ENCODE measurements around the gene FAR1.

The FAR1 gene

DNA sequence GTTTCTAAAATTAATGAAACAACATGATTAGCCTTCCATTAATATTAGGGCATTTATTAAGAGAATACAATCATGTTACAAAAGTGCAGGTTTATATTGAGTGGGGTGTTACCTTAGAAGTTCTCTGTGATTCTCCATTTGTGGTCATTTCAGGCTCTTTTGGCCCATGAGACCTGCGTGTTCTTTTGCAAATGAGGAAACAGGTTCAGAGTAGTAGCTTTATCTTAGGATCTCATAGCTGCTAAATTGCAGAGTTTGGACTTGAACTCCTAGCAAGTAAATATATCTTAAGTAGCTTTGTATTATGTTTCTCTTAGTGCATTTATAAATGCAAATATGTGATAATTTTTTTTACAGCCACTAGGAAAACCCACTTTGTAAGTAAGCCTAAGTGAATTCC, 18.3 kb downstream of the FAR1 start:
- no peak for TF ChIP-seq ZFX (IDR thresholded peaks at IDR 0.05; ENCODE audit: borderline replicate concordance)
- TF ChIP-seq, protein P1, sequence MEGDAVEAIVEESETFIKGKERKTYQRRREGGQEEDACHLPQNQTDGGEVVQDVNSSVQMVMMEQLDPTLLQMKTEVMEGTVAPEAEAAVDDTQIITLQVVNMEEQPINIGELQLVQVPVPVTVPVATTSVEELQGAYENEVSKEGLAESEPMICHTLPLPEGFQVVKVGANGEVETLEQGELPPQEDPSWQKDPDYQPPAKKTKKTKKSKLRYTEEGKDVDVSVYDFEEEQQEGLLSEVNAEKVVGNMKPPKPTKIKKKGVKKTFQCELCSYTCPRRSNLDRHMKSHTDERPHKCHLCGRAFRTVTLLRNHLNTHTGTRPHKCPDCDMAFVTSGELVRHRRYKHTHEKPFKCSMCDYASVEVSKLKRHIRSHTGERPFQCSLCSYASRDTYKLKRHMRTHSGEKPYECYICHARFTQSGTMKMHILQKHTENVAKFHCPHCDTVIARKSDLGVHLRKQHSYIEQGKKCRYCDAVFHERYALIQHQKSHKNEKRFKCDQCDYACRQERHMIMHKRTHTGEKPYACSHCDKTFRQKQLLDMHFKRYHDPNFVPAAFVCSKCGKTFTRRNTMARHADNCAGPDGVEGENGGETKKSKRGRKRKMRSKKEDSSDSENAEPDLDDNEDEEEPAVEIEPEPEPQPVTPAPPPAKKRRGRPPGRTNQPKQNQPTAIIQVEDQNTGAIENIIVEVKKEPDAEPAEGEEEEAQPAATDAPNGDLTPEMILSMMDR (IDR thresholded peaks at IDR 0.05), result no peak
- H3K27ac ChIP-seq, result no peak overlapping the region

DNA sequence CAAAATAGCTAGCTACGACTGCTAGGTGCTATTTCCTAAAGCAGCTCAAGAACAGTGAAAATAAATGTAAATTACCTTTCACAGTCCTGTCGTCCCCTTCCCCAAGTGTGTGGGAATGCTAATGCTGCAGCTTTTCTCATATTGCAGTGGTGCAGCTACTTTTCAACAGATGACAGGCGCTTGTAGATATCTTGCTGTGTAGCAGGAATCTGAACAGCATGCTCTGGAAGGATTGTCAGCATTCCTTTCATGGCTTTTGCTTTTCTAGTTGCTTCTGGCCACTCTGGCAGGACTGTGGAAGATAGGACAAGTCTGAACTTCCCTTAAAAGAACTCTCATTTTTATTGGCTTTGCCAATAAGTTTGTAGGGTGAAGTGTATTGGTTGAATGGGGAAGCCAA, 18.8 kb downstream of the FAR1 start:
- no peak for TF ChIP-seq ZFX (IDR thresholded peaks at IDR 0.05; ENCODE audit: borderline replicate concordance)
- TF ChIP-seq, protein P1 (IDR thresholded peaks at IDR 0.05), result no peak

DNA sequence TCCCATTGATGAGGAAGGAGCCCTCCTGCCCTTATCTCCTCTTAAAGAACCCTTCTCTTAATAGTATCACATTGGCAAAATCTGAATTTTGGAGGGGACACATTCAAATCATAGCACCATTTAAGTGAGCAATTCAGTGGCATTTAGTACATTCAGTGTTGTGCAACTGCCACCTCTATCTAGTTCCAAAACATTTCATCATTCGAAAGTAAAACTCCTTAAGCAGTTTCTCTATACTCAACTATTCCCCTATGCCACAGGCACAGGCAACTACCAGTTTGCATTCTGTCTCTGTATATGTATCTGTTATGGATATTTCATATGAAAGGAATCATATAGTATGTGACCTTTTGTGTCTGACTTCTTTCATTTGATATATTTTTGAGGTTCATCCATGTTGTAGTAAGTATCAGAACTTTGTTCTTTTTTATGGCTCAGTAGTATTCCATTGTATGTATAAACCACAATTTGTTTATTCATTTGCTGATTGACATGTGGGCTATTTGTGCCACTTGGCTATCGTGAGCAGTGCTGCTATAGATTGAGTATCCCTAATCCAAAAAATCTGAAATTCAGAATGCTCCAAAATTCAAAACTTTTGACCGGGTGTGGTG, 22.9 kb downstream of the FAR1 start:
- TF ChIP-seq, protein P1 (IDR thresholded peaks at IDR 0.05), result no peak
- no peak for TF ChIP-seq ZFX (IDR thresholded peaks at IDR 0.05; ENCODE audit: borderline replicate concordance)
- no peak overlapping the region for H3K27ac ChIP-seq

More for the DNA sequence above, 18.8 kb downstream of the FAR1 start:
- no peak overlapping the region for H3K27ac ChIP-seq

DNA sequence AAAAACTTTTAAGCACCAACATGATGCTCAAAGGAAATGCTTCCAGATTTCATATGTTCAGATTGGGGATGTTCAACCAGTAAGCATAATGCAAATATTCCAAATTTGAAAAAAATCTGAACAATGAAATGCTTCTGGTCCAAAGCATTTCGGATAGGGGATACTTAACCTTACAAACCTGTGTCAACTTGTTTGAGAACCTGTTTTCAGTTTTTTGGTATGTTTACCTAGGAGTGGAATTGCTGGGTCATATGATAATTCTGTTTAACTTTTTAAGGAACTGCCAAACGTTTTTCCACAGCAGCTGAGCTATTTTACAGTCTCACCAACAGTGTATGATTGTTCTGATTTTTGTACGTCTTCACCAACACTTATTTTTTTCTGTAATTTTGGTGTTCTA, 23.7 kb downstream of the FAR1 start:
- H3K27ac ChIP-seq, result no peak overlapping the region
- no peak for TF ChIP-seq ZFX (IDR thresholded peaks at IDR 0.05; ENCODE audit: borderline replicate concordance)
- TF ChIP-seq, protein P1 (IDR thresholded peaks at IDR 0.05), result no peak

DNA sequence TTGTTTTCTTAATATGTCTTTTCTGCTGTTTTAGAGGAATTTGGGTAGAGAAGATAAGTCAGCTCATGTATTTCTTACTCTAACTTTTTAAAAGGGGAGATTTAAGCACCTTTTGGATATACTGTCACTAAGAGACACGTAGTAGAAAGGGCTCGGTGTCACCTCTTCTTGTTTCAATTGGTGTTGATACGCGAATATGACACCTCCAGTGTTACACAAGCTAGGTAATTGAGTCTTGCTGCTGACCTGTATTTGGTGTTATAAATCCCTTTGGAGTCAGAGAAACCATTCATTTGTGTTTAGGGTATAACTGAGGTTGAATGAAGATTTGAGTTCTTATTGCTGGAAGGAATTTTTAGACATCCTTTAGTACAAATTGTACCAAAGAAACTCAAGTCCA, 25.6 kb downstream of the FAR1 start:
- no peak overlapping the region for H3K27ac ChIP-seq
- TF ChIP-seq, protein P1 (IDR thresholded peaks at IDR 0.05), result no peak
- TF ChIP-seq ZFX (IDR thresholded peaks at IDR 0.05; ENCODE audit: borderline replicate concordance), result no peak

DNA sequence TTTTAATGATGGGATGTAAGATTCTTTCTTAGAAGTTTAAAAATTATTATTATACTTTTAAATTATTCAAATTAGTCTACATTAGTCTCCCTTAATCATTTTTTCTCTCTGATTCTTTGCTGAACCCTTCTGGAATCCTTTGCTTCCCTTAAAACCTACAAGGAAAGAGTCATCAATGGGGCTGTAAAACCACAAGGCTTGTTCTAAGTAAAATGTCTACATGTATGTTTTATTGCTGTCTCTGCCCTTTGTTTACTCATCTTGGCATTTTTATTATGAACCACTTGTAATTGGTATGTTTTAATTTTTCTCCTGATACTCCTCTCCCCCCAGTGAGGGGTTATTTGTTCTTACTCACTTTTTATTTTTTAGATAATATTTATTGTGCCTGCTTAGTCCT, 27.4 kb downstream of the FAR1 start:
- no peak overlapping the region for H3K27ac ChIP-seq
- TF ChIP-seq, protein P1 (IDR thresholded peaks at IDR 0.05), result no peak
- TF ChIP-seq ZFX (IDR thresholded peaks at IDR 0.05; ENCODE audit: borderline replicate concordance), result no peak

DNA sequence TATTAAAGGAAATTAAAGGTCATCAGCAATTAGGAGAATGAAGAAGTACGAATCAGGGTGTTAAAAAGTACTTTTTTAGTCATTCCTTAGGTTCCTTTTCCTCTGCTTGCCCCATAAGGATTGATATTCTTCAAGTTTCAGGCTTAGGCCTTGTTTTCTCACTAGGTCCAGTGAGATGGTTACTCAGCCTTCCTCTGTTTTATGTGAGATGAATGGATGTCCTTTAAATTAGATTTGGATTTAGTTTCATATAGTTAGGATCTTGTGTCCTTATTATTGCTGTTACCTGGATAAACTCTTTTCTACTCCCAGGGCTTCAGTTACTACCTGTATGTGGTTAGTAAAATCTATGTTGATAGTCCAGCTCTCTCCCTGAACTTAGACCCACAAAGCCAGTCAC, 29.2 kb downstream of the FAR1 start:
- no peak overlapping the region for H3K27ac ChIP-seq
- TF ChIP-seq, protein P1 (IDR thresholded peaks at IDR 0.05), result no peak
- no peak for TF ChIP-seq ZFX (IDR thresholded peaks at IDR 0.05; ENCODE audit: borderline replicate concordance)
